OCI-LY7 (cell line): Measurements from ENCODE around the gene LRFN2. TPM values are rescaled to one million over a fixed set of nuclear protein-coding genes. Genes with fewer than 3 reads are reported as not detected.

ENCODE experiments used
- BruUV-seq: library from RNA; stranded (reverse); fragments of 400-500 nt; replicated peaks from 2 replicates; lab custom pipeline; 2021; lab: Mats Ljungman, UMichigan
- CTCF ChIA-PET: fragments of 300-600 bp; sonication (Branson Sonifier 250); formaldehyde crosslinking; loops from one replicate; lab custom pipeline; 2022; ENCODE audit warnings: antibody characterized with exemption; ENCODE audit not compliant: unreplicated experiment; lab: Charles Lee
- POLR2A ChIA-PET: fragments of 300-600 bp; sonication (Branson Sonifier 250); formaldehyde crosslinking; loops from one replicate; lab custom pipeline; 2022; ENCODE audit warnings: antibody characterized with exemption; lab: Charles Lee
- DNase-seq: peaks from one replicate; pipeline ENCODE4 v3.0.0-alpha.2; 2015; ENCODE audit warnings: low spot score
- H2AFZ ChIP-seq: fragments of 200-600 bp; sonication (generic), shearing (Covaris generic); 2 replicates; pipeline ENCODE4 v1.6.1; 2014; ENCODE audit warnings: mild to moderate bottlenecking, antibody characterized with exemption, low read length, moderate library complexity
- H3K27ac ChIP-seq: fragments of 200-600 bp; sonication (generic); 2 replicates; pipeline ENCODE4 v1.5.1; 2014; ENCODE audit warnings: mixed run types, low read depth, mild to moderate bottlenecking, moderate library complexity, low read length, inconsistent platforms; ENCODE audit not compliant: poor library complexity, severe bottlenecking
- H3K36me3 ChIP-seq: fragments of 200-600 bp; sonication (generic); 2 replicates; pipeline ENCODE4 v1.6.1; 2014; ENCODE audit warnings: mild to moderate bottlenecking, antibody characterized with exemption, low read length, moderate library complexity, mixed read lengths; ENCODE audit not compliant: insufficient read depth
- H3K4me1 ChIP-seq: fragments of 200-600 bp; sonication (generic); 2 replicates; pipeline ENCODE4 v1.5.1; 2014; ENCODE audit warnings: mild to moderate bottlenecking, low read length; ENCODE audit not compliant: insufficient read depth, poor library complexity, severe bottlenecking
- H3K4me2 ChIP-seq: fragments of 200-600 bp; sonication (generic); 2 replicates; pipeline ENCODE4 v1.6.1; 2014; ENCODE audit warnings: mild to moderate bottlenecking, low read length
- H3K4me3 ChIP-seq: fragments of 200-600 bp; sonication (generic); 2 replicates; pipeline ENCODE4 v1.5.1; 2014; ENCODE audit warnings: mild to moderate bottlenecking, low read depth, low read length; ENCODE audit not compliant: poor library complexity, severe bottlenecking
- H3K79me2 ChIP-seq: fragments of 200-600 bp; sonication (generic); 2 replicates; pipeline ENCODE4 v1.6.1; 2016; ENCODE audit warnings: low read depth, mild to moderate bottlenecking, low read length, moderate library complexity, mixed read lengths; ENCODE audit not compliant: insufficient read depth
- H3K9me2 ChIP-seq: fragments of 200-600 bp; sonication (generic); 2 replicates; pipeline ENCODE4 v1.6.1; 2016; ENCODE audit warnings: mild to moderate bottlenecking, low read length, mixed read lengths; ENCODE audit not compliant: insufficient read depth
- H3K9me3 ChIP-seq: fragments of 200-600 bp; sonication (generic); 2 replicates; pipeline ENCODE4 v1.6.1; 2014; ENCODE audit warnings: mild to moderate bottlenecking, mixed run types, low read length, mixed read lengths
- H4K20me1 ChIP-seq: fragments of 200-600 bp; sonication (generic); 2 replicates; pipeline ENCODE4 v1.6.1; 2014; ENCODE audit warnings: mild to moderate bottlenecking, antibody characterized with exemption, low read length, moderate library complexity, mixed read lengths; ENCODE audit not compliant: insufficient read depth
- CTCF ChIP-seq: fragments of 200-600 bp; sonication (generic); conservative IDR thresholded peaks from 2 replicates; pipeline ENCODE4 v1.5.1; 2014; ENCODE audit warnings: mild to moderate bottlenecking, antibody characterized with exemption, low read length, moderate library complexity, mixed read lengths
- EZH2phosphoT487 ChIP-seq: fragments of 200-600 bp; sonication (generic); IDR thresholded peaks from 2 replicates; pipeline ENCODE4 v1.6.1; 2018; ENCODE audit warnings: low read depth, borderline replicate concordance, mild to moderate bottlenecking, mixed run types, antibody characterized with exemption, low read length, moderate library complexity, mixed read lengths
- intact Hi-C: fragments of 100-400 bp; cut with micrococcal nuclease; formaldehyde crosslinking; loops from one replicate; pipeline ENCODE4 v1.10.0; 2022; ENCODE audit not compliant: unreplicated experiment
- total RNA-seq, 2 experiments: library from RNA; depleted of rRNA in 1 of 2; stranded (reverse); fragments of >200 nt in 1 of 2; shearing (Covaris generic) in 1 of 2; gene quantifications; 2 replicates each; pipeline ENCODE4 v1.2.3, GENCODE V29; 2014 to 2022

The LRFN2 gene
- total RNA-seq, 2 experiments from 2014 or later: not detected

- Histone ChIP-seq H3K9me3 (no peaks in the 10 kb centered on the region), H2AFZ (no peak overlapping the region), H3K79me2 (no peaks in the 10 kb centered on the region), H3K9me2 (no peaks in the 10 kb centered on the region), H3K4me2 (no peak overlapping the region), H3K36me3 (no peaks in the 10 kb centered on the region), H4K20me1 (no peaks in the 10 kb centered on the region), H3K4me3 (no peak overlapping the region), H3K4me1 (no peaks in the 10 kb centered on the region), H3K27ac (no peak overlapping the region)
- no peak for TF ChIP-seq EZH2phosphoT487
- TF ChIP-seq CTCF: no peak
- POLR2A ChIA-PET: no interaction called here
- intact Hi-C loops: no loop called here
- CTCF ChIA-PET: no interaction called here
- DNase-seq: no peak
- no TSS peak for BruUV-seq
Observed at GRCh38 chr6:40397287-40398033, 189.7 kb downstream of the LRFN2 start.

GRCh38 chr6:40395698-40396076 is 191.5 kb downstream of the LRFN2 start:
- no TSS peak for BruUV-seq
- no peak for TF ChIP-seq CTCF
- no peak for TF ChIP-seq EZH2phosphoT487
- Histone ChIP-seq H3K9me3 (no peaks in the 10 kb centered on the region), H4K20me1 (no peaks in the 10 kb centered on the region), H3K36me3 (no peaks in the 10 kb centered on the region), H3K4me3 (no peak overlapping the region), H3K79me2 (no peaks in the 10 kb centered on the region), H3K4me2 (no peak overlapping the region), H2AFZ (no peak overlapping the region), H3K27ac (no peak overlapping the region), H3K4me1 (no peaks in the 10 kb centered on the region), H3K9me2 (no peaks in the 10 kb centered on the region)
- ChIA-PET POLR2A (no interaction called here), CTCF (no interaction called here)
- intact Hi-C loops: no loop called here
- no peak for DNase-seq

GRCh38 chr6:40395066-40395697 is 192.0 kb downstream of the LRFN2 start:
- ChIA-PET POLR2A (no interaction called here), CTCF (no interaction called here)
- TF ChIP-seq CTCF (no peak), EZH2phosphoT487 (no peak)
- H3K9me3 ChIP-seq: no peaks in the 10 kb centered on the region
- no peaks in the 10 kb centered on the region for H3K36me3 ChIP-seq
- H4K20me1 ChIP-seq: no peaks in the 10 kb centered on the region
- H2AFZ ChIP-seq: no peak overlapping the region
- no peak overlapping the region for H3K4me3 ChIP-seq
- no peak overlapping the region for H3K27ac ChIP-seq
- H3K4me2 ChIP-seq: no peak overlapping the region
- no peaks in the 10 kb centered on the region for H3K4me1 ChIP-seq
- no peaks in the 10 kb centered on the region for H3K79me2 ChIP-seq
- DNase-seq: no peak
- no TSS peak for BruUV-seq
- intact Hi-C loops: no loop called here
- H3K9me2 ChIP-seq: no peaks in the 10 kb centered on the region
